Body of pancreas (tissue), 4 donors: Measurements from ENCODE around the gene CACNA1G. TPM values are rescaled to one million over a fixed set of nuclear protein-coding genes. Genes with fewer than 3 reads are reported as not detected.

Experiments used
- ATAC-seq: fragments of 150-250 bp; one replicate; pipeline ENCODE4 v1.9.1; 2016
- DNase-seq, 4 donors: peaks; one replicate each; pipeline ENCODE4 v3.0.0-alpha.2; 2019
- H3K27ac ChIP-seq, 4 donors: fragments of 200-600 bp; sonication (generic); 1 replicate in 3 of 4; 2 replicates in 1 of 4; pipeline versions ENCODE4 v1.5.1 to v1.6.1; 2016 to 2019; ENCODE audit warnings: mild to moderate bottlenecking in 1 of 4, mixed read lengths in 1 of 4, moderate library complexity in 1 of 4
- H3K27me3 ChIP-seq, 2 donors: fragments of 200-600 bp; sonication (generic); one replicate each; pipeline ENCODE4 v1.6.0; 2016; ENCODE audit warnings: mild to moderate bottlenecking in 1 of 2
- H3K36me3 ChIP-seq, 2 donors: fragments of 200-600 bp; sonication (generic); replicated peaks in 1 of 2; 2 replicates each; pipeline ENCODE4 v1.5.1; 2016; ENCODE audit warnings: low read depth in 2 of 2; ENCODE audit not compliant: insufficient read depth in 1 of 2
- H3K4me1 ChIP-seq: fragments of 200-600 bp; sonication (generic); one replicate; pipeline ENCODE4 v1.6.0; 2016
- H3K4me3 ChIP-seq, 2 donors: fragments of 200-600 bp; sonication (generic); 1 replicate in 1 of 2; 2 replicates in 1 of 2; pipeline ENCODE4 v1.5.1; 2016 to 2019
- H3K9me3 ChIP-seq, 3 donors: fragments of 200-600 bp; sonication (generic); 1 replicate in 2 of 3; 2 replicates in 1 of 3; pipeline ENCODE4 v1.5.1; 2016
- POLR2A ChIP-seq, 3 donors: fragments of 450-650 bp; IDR thresholded peaks; one replicate each; pipeline ENCODE4 v1.6.1; 2016; ENCODE audit warnings: antibody characterized with exemption in 3 of 3, mild to moderate bottlenecking in 2 of 3
- WGBS, 2 donors: methylation state at CpG; one replicate each; pipeline ENCODE4 v1.1.5; 2017; 5-methylcytosine and 5-hydroxymethylcytosine counted together
- intact Hi-C: fragments of 100-400 bp; cut with DNase I; formaldehyde crosslinking; loops from one replicate; pipeline ENCODE4 v1.15.1; 2023
- total RNA-seq, 2 donors: library from RNA; depleted of rRNA; stranded (reverse); fragments of >200 nt; gene quantifications; one replicate each; pipeline ENCODE4 v1.1.0, GENCODE V29; 2016
- TF ChIP-seq, protein P1 (sequence below), 7 experiments: fragments of 450-650 bp in 4 of 7; fragments of 200-600 bp in 3 of 7; sonication (generic) in 3 of 7; IDR thresholded peaks; one replicate each; pipeline ENCODE4 v1.5.1; 2016 to 2019; ENCODE audit warnings: antibody characterized with exemption in 7 of 7

CACNA1G gene
- total RNA-seq, 2 donors from 2014 or later, result 0.26 to 0.33 TPM

- Histone ChIP-seq H3K4me3 (no peak overlapping the region), H3K27ac (no peak overlapping the region), H3K36me3 (no peaks in the 10 kb centered on the region), H3K27me3 (no peaks in the 10 kb centered on the region), H3K4me1 (peaks cover 29% of the 10 kb centered on the region), H3K9me3 (no peaks in the 10 kb centered on the region)
- ATAC-seq, result no peak
- DNase-seq, result no peak
- intact Hi-C loops, result no loop called here
- no peak for TF ChIP-seq POLR2A (IDR thresholded peaks at IDR 0.05)
- TF ChIP-seq, protein P1, sequence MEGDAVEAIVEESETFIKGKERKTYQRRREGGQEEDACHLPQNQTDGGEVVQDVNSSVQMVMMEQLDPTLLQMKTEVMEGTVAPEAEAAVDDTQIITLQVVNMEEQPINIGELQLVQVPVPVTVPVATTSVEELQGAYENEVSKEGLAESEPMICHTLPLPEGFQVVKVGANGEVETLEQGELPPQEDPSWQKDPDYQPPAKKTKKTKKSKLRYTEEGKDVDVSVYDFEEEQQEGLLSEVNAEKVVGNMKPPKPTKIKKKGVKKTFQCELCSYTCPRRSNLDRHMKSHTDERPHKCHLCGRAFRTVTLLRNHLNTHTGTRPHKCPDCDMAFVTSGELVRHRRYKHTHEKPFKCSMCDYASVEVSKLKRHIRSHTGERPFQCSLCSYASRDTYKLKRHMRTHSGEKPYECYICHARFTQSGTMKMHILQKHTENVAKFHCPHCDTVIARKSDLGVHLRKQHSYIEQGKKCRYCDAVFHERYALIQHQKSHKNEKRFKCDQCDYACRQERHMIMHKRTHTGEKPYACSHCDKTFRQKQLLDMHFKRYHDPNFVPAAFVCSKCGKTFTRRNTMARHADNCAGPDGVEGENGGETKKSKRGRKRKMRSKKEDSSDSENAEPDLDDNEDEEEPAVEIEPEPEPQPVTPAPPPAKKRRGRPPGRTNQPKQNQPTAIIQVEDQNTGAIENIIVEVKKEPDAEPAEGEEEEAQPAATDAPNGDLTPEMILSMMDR (IDR thresholded peaks at IDR 0.05), result no peak
- WGBS, 2 donors, result 91% methylated on average over 3 to 7 of the region's 7 CpGs
These were observed 96.5 kb downstream of the CACNA1G start for GRCh38 chr17:50657054-50657453.

- DNase-seq, result no peak
- no peaks in the 10 kb centered on the region for H3K27me3 ChIP-seq
- H3K4me3 ChIP-seq, result no peak overlapping the region
- ATAC-seq, result no peak
- 88 to 96% methylated on average over 3 to 7 of the region's 7 CpGs for WGBS, 2 donors
- intact Hi-C loops, result no loop called here
- no peak for TF ChIP-seq POLR2A (IDR thresholded peaks at IDR 0.05)
- TF ChIP-seq, protein P1 (IDR thresholded peaks at IDR 0.05), result no peak
- no peaks in the 10 kb centered on the region for H3K9me3 ChIP-seq
- H3K27ac ChIP-seq, result no peak overlapping the region
- peaks cover 34% of the 10 kb centered on the region for H3K4me1 ChIP-seq
- no peaks in the 10 kb centered on the region for H3K36me3 ChIP-seq
These were observed 97.1 kb downstream of the CACNA1G start for GRCh38 chr17:50657627-50658026.

- H3K4me3 ChIP-seq, result no peak overlapping the region
- TF ChIP-seq POLR2A (IDR thresholded peaks at IDR 0.05), result no peak
- TF ChIP-seq, protein P1 (IDR thresholded peaks at IDR 0.05), result no peak
- DNase-seq, result no peak
- H3K27me3 ChIP-seq, result no peaks in the 10 kb centered on the region
- peaks cover 34% of the 10 kb centered on the region for H3K4me1 ChIP-seq
- H3K27ac ChIP-seq, result no peak overlapping the region
- H3K36me3 ChIP-seq, result no peaks in the 10 kb centered on the region
- 75 to 80% methylated on average over 1 to 6 of the region's 6 CpGs for WGBS, 2 donors
- H3K9me3 ChIP-seq, result no peaks in the 10 kb centered on the region
- intact Hi-C loops, result no loop called here
- no peak for ATAC-seq
These were observed 98.1 kb downstream of the CACNA1G start for GRCh38 chr17:50658616-50659015.

GRCh38 chr17:50659179-50659578 is 98.7 kb downstream of the CACNA1G start:
- 77 to 94% methylated on average over 7 to 10 of the region's 10 CpGs for WGBS, 2 donors
- DNase-seq (no peak), ATAC-seq (no peak)
- Histone ChIP-seq H3K27me3 (no peaks in the 10 kb centered on the region), H3K27ac (no peak overlapping the region), H3K4me1 (peaks cover 38% of the 10 kb centered on the region), H3K9me3 (no peaks in the 10 kb centered on the region), H3K4me3 (no peak overlapping the region), H3K36me3 (no peaks in the 10 kb centered on the region)
- intact Hi-C loops, result no loop called here
- TF ChIP-seq, protein P1 (IDR thresholded peaks at IDR 0.05), result no peak
- TF ChIP-seq POLR2A (IDR thresholded peaks at IDR 0.05), result no peak
